ENCODE data around the gene ADGRG6.

DNA sequence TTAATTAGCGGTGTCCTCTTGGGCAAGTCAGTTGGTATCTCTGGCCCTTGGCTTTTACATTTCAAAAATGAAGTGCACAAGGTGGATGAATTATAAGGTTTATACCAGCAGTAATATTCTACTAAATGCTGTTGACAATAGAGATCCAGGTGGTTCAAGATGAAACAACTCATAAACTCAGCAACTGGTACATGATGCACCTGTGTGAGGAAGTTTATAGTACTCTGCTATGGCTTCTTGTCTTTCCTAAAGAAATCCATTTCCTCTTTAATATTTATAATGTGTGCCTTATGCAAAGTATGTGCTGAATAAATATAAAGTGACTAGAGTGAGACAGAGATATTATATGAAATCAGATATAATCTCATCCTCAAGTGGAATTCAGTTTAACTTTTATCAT is 48.5 kb downstream of the ADGRG6 start:
- TF ChIP-seq, protein P1, sequence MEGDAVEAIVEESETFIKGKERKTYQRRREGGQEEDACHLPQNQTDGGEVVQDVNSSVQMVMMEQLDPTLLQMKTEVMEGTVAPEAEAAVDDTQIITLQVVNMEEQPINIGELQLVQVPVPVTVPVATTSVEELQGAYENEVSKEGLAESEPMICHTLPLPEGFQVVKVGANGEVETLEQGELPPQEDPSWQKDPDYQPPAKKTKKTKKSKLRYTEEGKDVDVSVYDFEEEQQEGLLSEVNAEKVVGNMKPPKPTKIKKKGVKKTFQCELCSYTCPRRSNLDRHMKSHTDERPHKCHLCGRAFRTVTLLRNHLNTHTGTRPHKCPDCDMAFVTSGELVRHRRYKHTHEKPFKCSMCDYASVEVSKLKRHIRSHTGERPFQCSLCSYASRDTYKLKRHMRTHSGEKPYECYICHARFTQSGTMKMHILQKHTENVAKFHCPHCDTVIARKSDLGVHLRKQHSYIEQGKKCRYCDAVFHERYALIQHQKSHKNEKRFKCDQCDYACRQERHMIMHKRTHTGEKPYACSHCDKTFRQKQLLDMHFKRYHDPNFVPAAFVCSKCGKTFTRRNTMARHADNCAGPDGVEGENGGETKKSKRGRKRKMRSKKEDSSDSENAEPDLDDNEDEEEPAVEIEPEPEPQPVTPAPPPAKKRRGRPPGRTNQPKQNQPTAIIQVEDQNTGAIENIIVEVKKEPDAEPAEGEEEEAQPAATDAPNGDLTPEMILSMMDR (IDR thresholded peaks at IDR 0.05): no peak
- no peak for TF ChIP-seq POLR2A (IDR thresholded peaks at IDR 0.05)
- no peak for TF ChIP-seq EP300 (IDR thresholded peaks at IDR 0.05)

Measured in suprapubic skin (tissue), 3 donors.